ENCODE measurements around the gene NKX6-2. TPM values are rescaled to one million over a fixed set of nuclear protein-coding genes. Genes with fewer than 3 reads are reported as not detected.

NKX6-2 gene
- total RNA-seq, 4 donors from 2014 or later: not detected

DNA sequence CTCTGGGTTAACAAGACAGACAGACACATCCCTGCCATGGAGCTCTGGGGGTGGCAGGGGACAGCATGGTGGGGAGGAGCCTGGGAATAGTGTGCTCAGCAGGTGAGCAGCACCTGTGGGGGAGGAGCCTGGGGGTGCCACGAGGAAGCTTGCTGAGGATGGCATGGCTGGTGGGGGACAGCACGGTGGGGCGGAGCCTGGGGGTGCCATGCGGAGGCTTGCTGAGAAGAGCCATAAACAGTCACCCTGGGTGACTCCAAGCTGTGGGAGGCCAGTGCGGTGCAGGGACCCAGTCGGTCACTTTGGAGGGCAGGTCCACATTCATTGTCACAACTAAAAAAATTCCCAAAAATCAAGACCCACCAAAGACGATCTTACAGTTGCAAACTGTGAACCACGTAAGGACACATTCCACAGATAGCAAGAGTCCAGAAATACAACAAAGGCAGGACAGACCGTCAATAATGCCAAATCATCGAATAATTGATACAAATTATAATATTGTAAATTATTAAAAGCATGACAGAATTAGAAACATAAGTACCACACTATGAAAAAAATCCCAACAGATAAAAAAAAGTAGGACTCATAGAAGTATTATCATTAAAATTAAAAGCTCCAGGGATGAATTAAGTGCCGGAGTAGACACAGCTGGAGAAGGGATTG is 24.4 kb downstream of the NKX6-2 start:
- DNase-seq (ENCODE audit: extremely low spot score): no peak
- Histone ChIP-seq H3K27me3 (no peaks in the 10 kb centered on the region), H3K4me1 (no peaks in the 10 kb centered on the region), H3K9me3 (no peaks in the 10 kb centered on the region), H3K4me3 (no peak overlapping the region), H3K27ac (replicated peaks in 1 of 4) (no peak overlapping the region), H3K36me3 (peaks cover 41 to 91% (median 59%) of the 10 kb centered on the region in 4 donors)
- TF ChIP-seq POLR2AphosphoS5 (IDR thresholded peaks at IDR 0.05) (no peak), POLR2A (IDR thresholded peaks at IDR 0.05; ENCODE audit: low read depth) (no peak), EP300 (IDR thresholded peaks at IDR 0.05) (no peak)
- TF ChIP-seq, protein P1, sequence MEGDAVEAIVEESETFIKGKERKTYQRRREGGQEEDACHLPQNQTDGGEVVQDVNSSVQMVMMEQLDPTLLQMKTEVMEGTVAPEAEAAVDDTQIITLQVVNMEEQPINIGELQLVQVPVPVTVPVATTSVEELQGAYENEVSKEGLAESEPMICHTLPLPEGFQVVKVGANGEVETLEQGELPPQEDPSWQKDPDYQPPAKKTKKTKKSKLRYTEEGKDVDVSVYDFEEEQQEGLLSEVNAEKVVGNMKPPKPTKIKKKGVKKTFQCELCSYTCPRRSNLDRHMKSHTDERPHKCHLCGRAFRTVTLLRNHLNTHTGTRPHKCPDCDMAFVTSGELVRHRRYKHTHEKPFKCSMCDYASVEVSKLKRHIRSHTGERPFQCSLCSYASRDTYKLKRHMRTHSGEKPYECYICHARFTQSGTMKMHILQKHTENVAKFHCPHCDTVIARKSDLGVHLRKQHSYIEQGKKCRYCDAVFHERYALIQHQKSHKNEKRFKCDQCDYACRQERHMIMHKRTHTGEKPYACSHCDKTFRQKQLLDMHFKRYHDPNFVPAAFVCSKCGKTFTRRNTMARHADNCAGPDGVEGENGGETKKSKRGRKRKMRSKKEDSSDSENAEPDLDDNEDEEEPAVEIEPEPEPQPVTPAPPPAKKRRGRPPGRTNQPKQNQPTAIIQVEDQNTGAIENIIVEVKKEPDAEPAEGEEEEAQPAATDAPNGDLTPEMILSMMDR (IDR thresholded peaks at IDR 0.05): no peak
- intact Hi-C loops (cut with DNase I): no loop called here
- WGBS: 94% methylated on average over 11 of the region's 11 CpGs

DNA sequence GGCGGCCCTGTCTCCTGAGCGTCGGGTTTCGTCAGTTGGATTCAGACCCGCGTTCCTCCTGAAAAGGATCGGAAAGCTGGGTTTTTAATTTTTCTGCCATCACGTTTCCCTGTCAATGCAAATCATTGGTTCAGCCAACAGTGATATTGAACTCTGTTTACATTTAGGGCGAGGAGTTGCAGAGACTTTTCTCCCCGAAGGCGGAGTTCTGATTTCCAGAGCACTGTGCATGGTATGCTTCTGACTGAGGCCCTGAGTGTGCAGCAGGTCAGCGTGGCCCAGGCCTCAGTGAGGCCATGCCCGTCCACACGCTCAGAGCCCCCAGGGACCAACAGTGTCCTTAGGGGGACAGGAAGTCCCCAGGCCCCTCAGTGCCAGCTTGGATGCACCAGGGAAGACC is 27.1 kb downstream of the NKX6-2 start:
- DNase-seq (ENCODE audit: extremely low spot score): no peak
- no peaks in the 10 kb centered on the region for H3K27me3 ChIP-seq
- WGBS: 94% methylated on average over 14 of the region's 14 CpGs
- H3K9me3 ChIP-seq: no peaks in the 10 kb centered on the region
- intact Hi-C loops (cut with DNase I): no loop called here
- no peak overlapping the region for H3K27ac ChIP-seq (replicated peaks in 1 of 4)
- no peaks in the 10 kb centered on the region for H3K4me1 ChIP-seq
- H3K36me3 ChIP-seq: peaks cover 54 to 91% (median 75%) of the 10 kb centered on the region in 4 donors
- no peak overlapping the region for H3K4me3 ChIP-seq
- TF ChIP-seq EP300 (IDR thresholded peaks at IDR 0.05) (no peak), POLR2AphosphoS5 (IDR thresholded peaks at IDR 0.05) (no peak), POLR2A (IDR thresholded peaks at IDR 0.05; ENCODE audit: low read depth) (no peak)
- TF ChIP-seq, protein P1 (IDR thresholded peaks at IDR 0.05): no peak

DNA sequence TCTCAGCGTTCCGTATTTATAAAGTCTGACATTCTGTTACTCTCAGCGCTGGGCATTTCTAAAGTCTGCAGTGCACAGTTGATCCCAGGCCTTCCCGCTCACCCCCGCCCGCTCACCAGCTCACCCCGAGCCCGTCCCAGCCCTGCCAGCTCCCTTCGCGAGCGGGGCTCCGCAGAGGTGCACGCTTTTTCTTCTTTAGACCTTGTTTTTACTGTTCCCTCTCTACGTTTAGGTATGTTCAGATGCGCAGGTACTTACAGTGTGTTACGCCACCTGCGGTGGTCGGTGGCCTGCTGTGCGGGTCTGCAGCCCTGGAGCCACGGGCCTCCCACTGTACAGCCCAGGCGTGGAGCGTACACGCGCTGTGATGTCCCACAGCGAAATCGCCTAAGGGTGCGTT is 28.8 kb downstream of the NKX6-2 start:
- Histone ChIP-seq H3K4me3 (no peak overlapping the region), H3K27ac (replicated peaks in 1 of 4) (no peak overlapping the region), H3K27me3 (no peaks in the 10 kb centered on the region), H3K4me1 (no peaks in the 10 kb centered on the region), H3K9me3 (no peaks in the 10 kb centered on the region), H3K36me3 (peaks cover 54 to 94% (median 85%) of the 10 kb centered on the region in 4 donors)
- DNase-seq (ENCODE audit: extremely low spot score): no peak
- TF ChIP-seq, protein P1 (IDR thresholded peaks at IDR 0.05): no peak
- TF ChIP-seq POLR2AphosphoS5 (IDR thresholded peaks at IDR 0.05) (no peak), POLR2A (IDR thresholded peaks at IDR 0.05; ENCODE audit: low read depth) (no peak), EP300 (IDR thresholded peaks at IDR 0.05) (no peak)
- WGBS: 91% methylated on average over 27 of the region's 27 CpGs
- intact Hi-C loops (cut with DNase I): no loop called here

- Histone ChIP-seq H3K4me1 (no peaks in the 10 kb centered on the region), H3K27me3 (no peaks in the 10 kb centered on the region), H3K9me3 (no peaks in the 10 kb centered on the region), H3K36me3 (peaks cover 48 to 94% (median 86%) of the 10 kb centered on the region in 4 donors), H3K4me3 (no peak overlapping the region), H3K27ac (replicated peaks in 1 of 4) (no peak overlapping the region)
- WGBS: 89% methylated on average over 14 of the region's 14 CpGs
- DNase-seq (ENCODE audit: extremely low spot score): no peak
- intact Hi-C loops (cut with DNase I): no loop called here
- TF ChIP-seq EP300 (IDR thresholded peaks at IDR 0.05) (no peak), POLR2A (IDR thresholded peaks at IDR 0.05; ENCODE audit: low read depth) (no peak), POLR2AphosphoS5 (IDR thresholded peaks at IDR 0.05) (no peak)
- TF ChIP-seq, protein P1 (IDR thresholded peaks at IDR 0.05): no peak
Observed at GRCh38 chr10:132756591-132756990, 29.4 kb downstream of the NKX6-2 start.
